Osteocyte (in vitro differentiated cells): ENCODE measurements around the gene VWCE. TPM values are rescaled to one million over a fixed set of nuclear protein-coding genes. Genes with fewer than 3 reads are reported as not detected.

Experiments used
- DNase-seq: peaks from one replicate; pipeline ENCODE4 v3.0.0; 2021; ENCODE audit warnings: mixed read lengths; ENCODE audit not compliant: unreplicated experiment; ENCODE audit errors: extremely low spot score
- H3K27ac Mint-ChIP-seq: one replicate; pipeline ENCODE4 v1.8.0; 2021; ENCODE audit warnings: mild to moderate bottlenecking, mixed read lengths; ENCODE audit not compliant: unreplicated experiment
- H3K27me3 Mint-ChIP-seq: one replicate; pipeline ENCODE4 v1.8.0; 2021; ENCODE audit warnings: mixed read lengths; ENCODE audit not compliant: unreplicated experiment
- H3K36me3 Mint-ChIP-seq: one replicate; pipeline ENCODE4 v1.8.0; 2021; ENCODE audit warnings: mixed read lengths; ENCODE audit not compliant: unreplicated experiment
- H3K4me1 Mint-ChIP-seq: one replicate; pipeline ENCODE4 v1.8.0; 2021; ENCODE audit warnings: mixed read lengths; ENCODE audit not compliant: unreplicated experiment
- H3K4me3 Mint-ChIP-seq: one replicate; pipeline ENCODE4 v1.8.0; 2021; ENCODE audit warnings: mild to moderate bottlenecking, moderate library complexity, mixed read lengths; ENCODE audit not compliant: unreplicated experiment
- H3K9me3 Mint-ChIP-seq: one replicate; pipeline ENCODE4 v1.8.0; 2021; ENCODE audit warnings: mixed read lengths; ENCODE audit not compliant: unreplicated experiment
- total RNA-seq: library from RNA; stranded (reverse); gene quantifications from 2 replicates; pipeline ENCODE4 v1.2.1, GENCODE V29; 2021
- TF ChIP-seq, protein P1 (sequence below): fragments of 200-600 bp; sonication (generic); IDR thresholded peaks from 2 replicates; pipeline ENCODE4 v1.5.0; 2021; ENCODE audit warnings: antibody characterized with exemption, mild to moderate bottlenecking, moderate library complexity

The VWCE gene
- total RNA-seq, 1 donor from 2014 or later: 8.8 TPM

- Mint-ChIP-seq H3K36me3 (peaks cover 51% of the 10 kb centered on the region), H3K27ac (no peak overlapping the region), H3K9me3 (no peaks in the 10 kb centered on the region), H3K27me3 (no peaks in the 10 kb centered on the region), H3K4me1 (peaks cover 18% of the 10 kb centered on the region), H3K4me3 (no peak overlapping the region)
- TF ChIP-seq, protein P1, sequence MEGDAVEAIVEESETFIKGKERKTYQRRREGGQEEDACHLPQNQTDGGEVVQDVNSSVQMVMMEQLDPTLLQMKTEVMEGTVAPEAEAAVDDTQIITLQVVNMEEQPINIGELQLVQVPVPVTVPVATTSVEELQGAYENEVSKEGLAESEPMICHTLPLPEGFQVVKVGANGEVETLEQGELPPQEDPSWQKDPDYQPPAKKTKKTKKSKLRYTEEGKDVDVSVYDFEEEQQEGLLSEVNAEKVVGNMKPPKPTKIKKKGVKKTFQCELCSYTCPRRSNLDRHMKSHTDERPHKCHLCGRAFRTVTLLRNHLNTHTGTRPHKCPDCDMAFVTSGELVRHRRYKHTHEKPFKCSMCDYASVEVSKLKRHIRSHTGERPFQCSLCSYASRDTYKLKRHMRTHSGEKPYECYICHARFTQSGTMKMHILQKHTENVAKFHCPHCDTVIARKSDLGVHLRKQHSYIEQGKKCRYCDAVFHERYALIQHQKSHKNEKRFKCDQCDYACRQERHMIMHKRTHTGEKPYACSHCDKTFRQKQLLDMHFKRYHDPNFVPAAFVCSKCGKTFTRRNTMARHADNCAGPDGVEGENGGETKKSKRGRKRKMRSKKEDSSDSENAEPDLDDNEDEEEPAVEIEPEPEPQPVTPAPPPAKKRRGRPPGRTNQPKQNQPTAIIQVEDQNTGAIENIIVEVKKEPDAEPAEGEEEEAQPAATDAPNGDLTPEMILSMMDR: no peak
- DNase-seq: no peak
These were observed 7.4 kb upstream of the VWCE start for GRCh38 chr11:61302550-61302949.

DNA sequence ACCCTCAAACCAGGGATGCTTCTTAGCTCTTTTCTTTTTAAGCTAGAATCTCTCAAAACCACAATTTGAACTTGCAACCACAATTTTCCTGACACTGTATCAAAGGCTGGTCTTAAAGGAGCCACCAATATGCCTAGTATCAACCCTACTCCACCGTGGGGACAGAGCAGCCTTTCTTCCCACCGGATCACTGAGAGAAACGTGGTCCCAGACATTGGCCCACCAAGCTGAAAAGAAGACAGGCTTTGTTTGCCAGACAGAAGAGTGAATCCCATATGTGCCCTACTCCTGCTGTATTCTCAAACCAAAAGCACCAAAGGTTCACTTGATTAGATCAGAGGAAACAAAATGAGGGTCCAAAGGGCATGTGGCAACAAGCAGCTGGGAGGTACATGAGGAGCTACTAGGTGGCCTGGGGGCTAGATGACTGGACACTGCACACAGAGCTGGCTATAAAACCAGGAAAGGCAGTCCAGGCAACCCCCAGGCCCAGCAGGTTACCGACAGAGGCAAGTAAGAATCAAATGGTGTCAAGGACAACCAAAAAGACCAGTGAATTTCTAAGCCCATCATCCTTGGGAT, 3.6 kb upstream of the VWCE start:
- peaks cover 39% of the 10 kb centered on the region for H3K36me3 Mint-ChIP-seq
- DNase-seq: no peak
- no peaks in the 10 kb centered on the region for H3K9me3 Mint-ChIP-seq
- H3K27ac Mint-ChIP-seq: peak overlapping the region; percentile 87
- no peaks in the 10 kb centered on the region for H3K27me3 Mint-ChIP-seq
- H3K4me1 Mint-ChIP-seq: peaks cover 38% of the 10 kb centered on the region
- no peak overlapping the region for H3K4me3 Mint-ChIP-seq
- TF ChIP-seq, protein P1: no peak

GRCh38 chr11:61297746-61298145, 2.6 kb upstream of the VWCE start:
- Mint-ChIP-seq H3K4me1 (peaks cover 45% of the 10 kb centered on the region), H3K27ac (peak overlapping the region; percentile 87)
- no peak for DNase-seq

GRCh38 chr11:61297341-61297740, 2.2 kb upstream of the VWCE start:
- H3K27me3 Mint-ChIP-seq: no peaks in the 10 kb centered on the region
- peaks cover 47% of the 10 kb centered on the region for H3K4me1 Mint-ChIP-seq
- no peak for DNase-seq
- TF ChIP-seq, protein P1: no peak
- peaks cover 32% of the 10 kb centered on the region for H3K36me3 Mint-ChIP-seq
- peak overlapping the region; percentile 87 for H3K27ac Mint-ChIP-seq
- peak overlapping the region; percentile 30 for H3K4me3 Mint-ChIP-seq
- H3K9me3 Mint-ChIP-seq: no peaks in the 10 kb centered on the region

More at GRCh38 chr11:61297746-61298145, 2.6 kb upstream of the VWCE start:
- H3K9me3 Mint-ChIP-seq: no peaks in the 10 kb centered on the region
- peaks cover 33% of the 10 kb centered on the region for H3K36me3 Mint-ChIP-seq
- TF ChIP-seq, protein P1: no peak
- peak overlapping the region; percentile 7 for H3K4me3 Mint-ChIP-seq
- no peaks in the 10 kb centered on the region for H3K27me3 Mint-ChIP-seq

DNA sequence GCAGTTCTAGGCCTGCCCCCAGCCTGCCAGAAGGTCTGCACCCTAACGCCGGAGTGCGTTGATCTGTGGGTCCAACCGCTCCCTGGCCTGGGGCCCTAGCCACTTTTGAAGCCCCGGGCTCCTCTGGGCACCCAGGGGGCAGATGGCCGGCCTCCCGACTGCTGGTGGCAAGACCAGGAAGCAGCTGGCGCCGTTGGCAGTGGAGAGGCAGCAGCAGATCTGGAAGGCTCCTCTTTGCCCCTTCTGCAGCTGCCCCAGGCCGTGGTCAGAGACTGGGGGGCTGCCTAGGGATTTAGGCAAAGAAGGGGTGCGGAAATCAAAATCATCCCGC, 445 bp upstream of the VWCE start:
- Mint-ChIP-seq H3K9me3 (no peaks in the 10 kb centered on the region), H3K27me3 (no peaks in the 10 kb centered on the region), H3K27ac (no peak overlapping the region), H3K4me3 (no peak overlapping the region), H3K36me3 (peaks cover 15% of the 10 kb centered on the region), H3K4me1 (peaks cover 47% of the 10 kb centered on the region)
- no peak for DNase-seq
- TF ChIP-seq, protein P1: no peak
